SK-N-SH treated with all-trans-retinoic acid at 6 μM for 48 hours (cell line): ENCODE data around the gene PPL.

Source experiments
- CSDC2 ChIP-seq: fragments of 250-450 bp; sonication (Bioruptor Pico); IDR thresholded peaks from 2 replicates; pipeline ENCODE4 v1.5.0; 2020; ENCODE audit warnings: mild to moderate bottlenecking, moderate library complexity
- ESRRG ChIP-seq: fragments of 250-450 bp; sonication (Bioruptor Pico); IDR thresholded peaks from 2 replicates; pipeline ENCODE4 v1.6.1; 2021; ENCODE audit warnings: mild to moderate bottlenecking
- GLIS3 ChIP-seq: fragments of 250-450 bp; sonication (Bioruptor Pico); IDR thresholded peaks from 2 replicates; pipeline ENCODE4 v1.5.0; 2020; ENCODE audit warnings: mild to moderate bottlenecking, moderate library complexity
- PATZ1 ChIP-seq: fragments of 250-450 bp; sonication (Bioruptor Pico); IDR thresholded peaks from 2 replicates; pipeline ENCODE4 v1.8.0; 2020; ENCODE audit warnings: mild to moderate bottlenecking, moderate library complexity, borderline replicate concordance
- POU6F1 ChIP-seq: fragments of 250-450 bp; sonication (Bioruptor Pico); IDR thresholded peaks from 2 replicates; pipeline ENCODE4 v1.8.0; 2021; ENCODE audit warnings: low read depth, mild to moderate bottlenecking, moderate library complexity, borderline replicate concordance
- RARB ChIP-seq: fragments of 250-450 bp; sonication (Bioruptor Pico); IDR thresholded peaks from 2 replicates; pipeline ENCODE4 v1.8.0; 2021; ENCODE audit warnings: mild to moderate bottlenecking, moderate library complexity
- TSHZ2 ChIP-seq: fragments of 250-450 bp; sonication (Bioruptor Pico); IDR thresholded peaks from 2 replicates; pipeline ENCODE4 v1.5.0; 2020; ENCODE audit warnings: mild to moderate bottlenecking, moderate library complexity
- ZFP3 ChIP-seq: fragments of 250-450 bp; sonication (Bioruptor Pico); IDR thresholded peaks from 2 replicates; pipeline ENCODE4 v1.5.0; 2020; ENCODE audit warnings: mild to moderate bottlenecking, moderate library complexity
- ZFP30 ChIP-seq: fragments of 450-650 bp; formaldehyde crosslinking; IDR thresholded peaks from 2 replicates; pipeline ENCODE4 v1.5.0; 2022; ENCODE audit warnings: mild to moderate bottlenecking, moderate library complexity
- TF ChIP-seq, protein P1 (sequence below): fragments of 250-450 bp; sonication (Bioruptor Pico); IDR thresholded peaks from 2 replicates; pipeline ENCODE4 v1.5.1; 2020; ENCODE audit warnings: low read depth, mild to moderate bottlenecking, moderate library complexity

DNA sequence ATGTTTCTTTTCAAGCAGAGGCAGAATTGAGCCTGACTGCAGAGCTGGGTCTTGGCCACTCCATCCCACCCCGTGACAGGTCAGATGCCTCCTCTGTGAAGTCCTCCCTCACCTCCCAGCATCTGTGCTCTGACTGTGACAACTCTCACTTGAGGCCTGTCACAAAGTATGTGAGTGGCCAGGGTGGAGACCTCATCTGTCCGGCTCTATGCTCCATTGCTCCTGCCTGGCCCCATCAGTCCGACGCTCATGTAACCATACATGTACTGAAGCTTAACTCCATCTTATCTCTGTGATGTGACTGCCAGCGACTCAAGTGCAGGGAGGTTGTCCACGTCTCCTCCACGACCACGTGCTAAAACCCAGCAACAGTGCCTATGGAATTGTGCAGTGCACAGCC lies 3.5 kb downstream of the PPL start:
- TF ChIP-seq PATZ1 (CRISPR knock-in tag) (no peak), ZFP3 (no peak), ZFP30 (no peak), TSHZ2 (no peak), GLIS3 (no peak), RARB (CRISPR knock-in tag) (no peak), ESRRG (CRISPR knock-in tag) (no peak), CSDC2 (CRISPR knock-in tag) (no peak), POU6F1 (CRISPR knock-in tag) (no peak)
- TF ChIP-seq, protein P1, sequence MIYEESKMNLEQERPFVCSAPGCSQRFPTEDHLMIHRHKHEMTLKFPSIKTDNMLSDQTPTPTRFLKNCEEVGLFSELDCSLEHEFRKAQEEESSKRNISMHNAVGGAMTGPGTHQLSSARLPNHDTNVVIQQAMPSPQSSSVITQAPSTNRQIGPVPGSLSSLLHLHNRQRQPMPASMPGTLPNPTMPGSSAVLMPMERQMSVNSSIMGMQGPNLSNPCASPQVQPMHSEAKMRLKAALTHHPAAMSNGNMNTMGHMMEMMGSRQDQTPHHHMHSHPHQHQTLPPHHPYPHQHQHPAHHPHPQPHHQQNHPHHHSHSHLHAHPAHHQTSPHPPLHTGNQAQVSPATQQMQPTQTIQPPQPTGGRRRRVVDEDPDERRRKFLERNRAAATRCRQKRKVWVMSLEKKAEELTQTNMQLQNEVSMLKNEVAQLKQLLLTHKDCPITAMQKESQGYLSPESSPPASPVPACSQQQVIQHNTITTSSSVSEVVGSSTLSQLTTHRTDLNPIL (CRISPR knock-in tag): no peak
